H9 (cell line): ENCODE measurements around the gene HLA-DOB. TPM values are rescaled to one million over a fixed set of nuclear protein-coding genes. Genes with fewer than 3 reads are reported as not detected.

Experiments used
- DNase-seq: peaks from one replicate; pipeline ENCODE4 v3.0.0-alpha.2; 2017
- H2AFZ ChIP-seq: one replicate; pipeline ENCODE4 v1.6.1; 2013; ENCODE audit warnings: mild to moderate bottlenecking, low read length, control low read depth, moderate library complexity
- H2AK5ac ChIP-seq: 2 replicates; pipeline ENCODE4 v1.6.1; 2013; ENCODE audit warnings: low read length, control low read depth, mixed read lengths; ENCODE audit not compliant: insufficient read length
- H2BK120ac ChIP-seq: one replicate; pipeline ENCODE4 v1.6.1; 2013; ENCODE audit warnings: low read depth, mild to moderate bottlenecking, low read length, control low read depth, inconsistent platforms; ENCODE audit not compliant: poor library complexity, severe bottlenecking
- H2BK12ac ChIP-seq: 2 replicates; pipeline ENCODE4 v1.6.1; 2013; ENCODE audit warnings: low read length, control low read depth, mixed read lengths, low read depth; ENCODE audit not compliant: insufficient read length
- H2BK15ac ChIP-seq: 2 replicates; pipeline ENCODE4 v1.6.1; 2013; ENCODE audit warnings: low read depth, low read length, control low read depth
- H2BK20ac ChIP-seq: one replicate; pipeline ENCODE4 v1.6.1; 2013; ENCODE audit warnings: low read depth, mild to moderate bottlenecking, low read length, control low read depth, inconsistent platforms; ENCODE audit not compliant: poor library complexity, severe bottlenecking
- H2BK5ac ChIP-seq: 2 replicates; pipeline ENCODE4 v1.6.1; 2013; ENCODE audit warnings: low read length, control low read depth, mixed read lengths; ENCODE audit not compliant: insufficient read length
- H3K14ac ChIP-seq: 2 replicates; pipeline ENCODE4 v1.6.1; 2013; ENCODE audit warnings: low read length, control low read depth; ENCODE audit not compliant: insufficient read depth
- H3K18ac ChIP-seq: 2 replicates; pipeline ENCODE4 v1.6.1; 2013; ENCODE audit warnings: low read depth, mild to moderate bottlenecking, mixed read lengths, low read length, control low read depth; ENCODE audit not compliant: insufficient read length
- H3K23ac ChIP-seq: 2 replicates; pipeline ENCODE4 v1.6.1; 2013; ENCODE audit warnings: low read length, control low read depth, mixed read lengths, low read depth; ENCODE audit not compliant: insufficient read length
- H3K23me2 ChIP-seq: 2 replicates; pipeline ENCODE4 v1.6.1; 2013; ENCODE audit warnings: low read depth, mild to moderate bottlenecking, mixed read lengths, low read length, control low read depth; ENCODE audit not compliant: insufficient read length, poor library complexity, severe bottlenecking
- H3K27ac ChIP-seq: 2 replicates; pipeline ENCODE4 v1.5.1; 2013; ENCODE audit warnings: low read length, control low read depth, mixed read lengths, low read depth; ENCODE audit not compliant: insufficient read length
- H3K27me3 ChIP-seq: 2 replicates; pipeline ENCODE4 v1.6.1; 2013; ENCODE audit warnings: low read length, control low read depth, inconsistent platforms; ENCODE audit not compliant: insufficient read depth
- H3K4ac ChIP-seq: 2 replicates; pipeline ENCODE4 v1.6.1; 2013; ENCODE audit warnings: low read depth, mild to moderate bottlenecking, control low read depth, inconsistent platforms, low read length, moderate library complexity
- H3K4me1 ChIP-seq: 2 replicates; pipeline ENCODE4 v1.6.1; 2013; ENCODE audit warnings: low read length, control low read depth, inconsistent platforms; ENCODE audit not compliant: insufficient read depth
- H3K4me2 ChIP-seq: 2 replicates; pipeline ENCODE4 v1.6.1; 2013; ENCODE audit warnings: low read length, control low read depth, mixed read lengths; ENCODE audit not compliant: insufficient read length, insufficient read depth
- H3K56ac ChIP-seq: 2 replicates; pipeline ENCODE4 v1.6.1; 2013; ENCODE audit warnings: low read depth, mild to moderate bottlenecking, mixed read lengths, low read length, control low read depth; ENCODE audit not compliant: insufficient read length
- H3K79me1 ChIP-seq: 2 replicates; pipeline ENCODE4 v1.6.1; 2013; ENCODE audit warnings: low read depth, mild to moderate bottlenecking, moderate library complexity, low read length, control low read depth, inconsistent platforms; ENCODE audit not compliant: insufficient read depth, poor library complexity, severe bottlenecking
- H3K79me2 ChIP-seq: 2 replicates; pipeline ENCODE4 v1.6.1; 2013; ENCODE audit warnings: low read length, control low read depth, inconsistent platforms; ENCODE audit not compliant: insufficient read depth
- H3K9ac ChIP-seq: 2 replicates; pipeline ENCODE4 v1.6.1; 2013; ENCODE audit warnings: low read length, control low read depth, mixed read lengths; ENCODE audit not compliant: insufficient read length; ENCODE audit errors: extremely low read depth
- H3K9me3 ChIP-seq: one replicate; pipeline ENCODE4 v1.6.1; 2013; ENCODE audit warnings: low read depth, low read length, inconsistent platforms; ENCODE audit not compliant: control insufficient read depth
- H3T11ph ChIP-seq: one replicate; pipeline ENCODE4 v1.6.1; 2013; ENCODE audit warnings: mild to moderate bottlenecking, low read length, control low read depth, inconsistent platforms
- H4K20me1 ChIP-seq: one replicate; pipeline ENCODE4 v1.6.1; 2013; ENCODE audit not compliant: control insufficient read depth, insufficient read length, insufficient read depth
- H4K5ac ChIP-seq: 2 replicates; pipeline ENCODE4 v1.6.1; 2013; ENCODE audit warnings: low read depth, mild to moderate bottlenecking, mixed read lengths, low read length, control low read depth; ENCODE audit not compliant: insufficient read length
- H4K8ac ChIP-seq: replicated peaks from 2 replicates; pipeline ENCODE4 v1.6.1; 2013; ENCODE audit warnings: low read length, control low read depth, mixed read lengths, low read depth; ENCODE audit not compliant: insufficient read length
- H4K91ac ChIP-seq: 2 replicates; pipeline ENCODE4 v1.6.1; 2013; ENCODE audit warnings: low read depth, mild to moderate bottlenecking, moderate library complexity, mixed read lengths, low read length, control low read depth; ENCODE audit not compliant: insufficient read length
- H3K27ac Mint-ChIP-seq, 3 experiments: 2 replicates in 2 of 3; 3 replicates in 1 of 3; pipeline ENCODE4 v1.8.0; 2020 to 2021; ENCODE audit warnings: mixed read lengths in 3 of 3, mild to moderate bottlenecking in 1 of 3, moderate library complexity in 1 of 3
- H3K27me3 Mint-ChIP-seq: 2 replicates; pipeline ENCODE4 v1.8.0; 2021; ENCODE audit warnings: low read depth, mild to moderate bottlenecking, moderate library complexity, mixed read lengths
- H3K36me3 Mint-ChIP-seq, 3 experiments: 2 replicates in 2 of 3; 3 replicates in 1 of 3; pipeline ENCODE4 v1.8.0; 2020 to 2021; ENCODE audit warnings: low read depth in 3 of 3, mixed read lengths in 3 of 3; ENCODE audit not compliant: insufficient read depth in 1 of 3
- H3K4me1 Mint-ChIP-seq, 2 experiments: 2 replicates each; pipeline ENCODE4 v1.8.0; 2020; ENCODE audit warnings: mixed read lengths in 2 of 2
- H3K4me3 Mint-ChIP-seq, 2 experiments: 2 replicates in 1 of 2; 3 replicates in 1 of 2; pipeline ENCODE4 v1.8.0; 2020 to 2021; ENCODE audit warnings: mild to moderate bottlenecking in 2 of 2, mixed read lengths in 2 of 2, moderate library complexity in 1 of 2
- H3K9me3 Mint-ChIP-seq, 2 experiments: 2 replicates in 1 of 2; 3 replicates in 1 of 2; pipeline ENCODE4 v1.8.0; 2020; ENCODE audit warnings: mild to moderate bottlenecking in 2 of 2, mixed read lengths in 2 of 2, moderate library complexity in 1 of 2
- WGBS: extraction: QIAGEN DNeasy Blood & Tissue Kit; methylation state at CpG from one replicate; pipeline ENCODE4 v1.1.7; 2013; ENCODE audit warnings: missing lambda C conversion rate, low lambda C conversion rate, mixed read lengths; ENCODE audit not compliant: insufficient read length; ENCODE audit errors: extremely low coverage; 5-methylcytosine and 5-hydroxymethylcytosine counted together
- total RNA-seq: library from RNA; stranded (reverse); gene quantifications from 2 replicates; pipeline ENCODE4 v1.2.1, GENCODE V29; 2021
- TF ChIP-seq, protein P1 (sequence below): fragments of 200-600 bp; sonication (generic); conservative IDR thresholded peaks from 3 replicates; pipeline ENCODE4 v1.8.0; 2021; ENCODE audit warnings: antibody characterized with exemption, mild to moderate bottlenecking

The HLA-DOB gene
- total RNA-seq, 1 experiment from 2014 or later: 0.20 TPM

DNA sequence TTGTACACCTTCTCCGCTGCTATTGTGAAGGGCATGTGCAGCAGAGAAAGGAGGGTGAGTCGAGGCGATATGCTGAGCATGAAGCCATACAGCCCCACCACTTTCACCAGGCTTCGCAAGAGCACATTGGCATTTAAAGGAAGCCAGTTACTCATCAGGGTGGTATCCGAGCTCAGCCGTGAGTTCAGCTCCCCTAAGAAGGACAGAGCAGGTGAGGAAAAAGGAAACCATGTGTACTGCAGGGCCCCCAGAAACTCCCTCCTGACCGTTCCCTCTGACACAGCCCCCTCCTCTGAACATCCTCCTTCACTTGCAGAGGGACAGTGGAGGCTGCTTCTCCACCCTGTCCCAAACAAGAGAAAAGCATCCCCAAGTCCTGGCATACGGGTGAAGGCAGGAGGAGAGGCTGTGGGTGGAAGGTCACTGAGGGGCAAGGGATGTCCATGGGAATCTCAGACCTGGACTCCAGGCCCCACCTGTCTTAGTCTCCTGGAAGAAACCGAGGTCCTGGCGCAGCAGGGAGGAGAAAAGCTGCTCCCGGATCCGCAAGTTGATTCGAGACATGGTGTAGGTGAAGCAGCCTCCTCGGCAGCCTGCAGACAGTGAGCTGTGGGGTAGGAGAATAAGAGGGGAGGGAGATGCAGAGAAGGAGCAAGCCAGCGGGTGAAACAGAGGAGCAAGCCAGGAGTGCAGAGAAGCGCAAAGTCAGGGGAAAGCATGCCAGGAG is 18.5 kb upstream of the HLA-DOB start:
- DNase-seq: no peak
- Histone ChIP-seq H3K4me2 (no peak overlapping the region), H4K91ac (no peak overlapping the region), H4K5ac (no peak overlapping the region), H3K14ac (no peak overlapping the region), H3K56ac (no peak overlapping the region), H2BK20ac (no peak overlapping the region), H2BK12ac (no peak overlapping the region), H3K27me3 (no peaks in the 10 kb centered on the region), H3K9ac (no peak overlapping the region), H2AK5ac (no peak overlapping the region), H3K79me2 (no peaks in the 10 kb centered on the region), H3K4me1 (peaks cover 4% of the 10 kb centered on the region; the same call in 1 of the 2 replicates), H4K8ac (no peak overlapping the region), H3K27ac (no peak overlapping the region), H3K18ac (no peak overlapping the region), H2AFZ (no peak overlapping the region), H3T11ph (no peak overlapping the region), H2BK15ac (no peak overlapping the region), H3K4ac (no peak overlapping the region), H3K23me2 (peaks cover 6% of the 10 kb centered on the region), H3K23ac (no peak overlapping the region), H2BK120ac (no peak overlapping the region), H3K79me1 (no peaks in the 10 kb centered on the region), H3K9me3 (no peaks in the 10 kb centered on the region), H4K20me1 (no peaks in the 10 kb centered on the region), H2BK5ac (no peak overlapping the region)
- Mint-ChIP-seq H3K27ac (no peak overlapping the region; a peak in 1 of 7 replicates), H3K4me3 (no peak overlapping the region), H3K36me3 (peaks cover 2 to 6% (median 5%) of the 10 kb centered on the region in 3 experiments; a peak in 6 of 7 replicates), H3K9me3 (no peaks in the 10 kb centered on the region), H3K27me3 (peaks cover 4% of the 10 kb centered on the region), H3K4me1 (peaks cover 5 to 18% of the 10 kb centered on the region in 2 experiments)
- WGBS: no CpG with 5 or more reads among the region's 16 CpGs
- TF ChIP-seq, protein P1, sequence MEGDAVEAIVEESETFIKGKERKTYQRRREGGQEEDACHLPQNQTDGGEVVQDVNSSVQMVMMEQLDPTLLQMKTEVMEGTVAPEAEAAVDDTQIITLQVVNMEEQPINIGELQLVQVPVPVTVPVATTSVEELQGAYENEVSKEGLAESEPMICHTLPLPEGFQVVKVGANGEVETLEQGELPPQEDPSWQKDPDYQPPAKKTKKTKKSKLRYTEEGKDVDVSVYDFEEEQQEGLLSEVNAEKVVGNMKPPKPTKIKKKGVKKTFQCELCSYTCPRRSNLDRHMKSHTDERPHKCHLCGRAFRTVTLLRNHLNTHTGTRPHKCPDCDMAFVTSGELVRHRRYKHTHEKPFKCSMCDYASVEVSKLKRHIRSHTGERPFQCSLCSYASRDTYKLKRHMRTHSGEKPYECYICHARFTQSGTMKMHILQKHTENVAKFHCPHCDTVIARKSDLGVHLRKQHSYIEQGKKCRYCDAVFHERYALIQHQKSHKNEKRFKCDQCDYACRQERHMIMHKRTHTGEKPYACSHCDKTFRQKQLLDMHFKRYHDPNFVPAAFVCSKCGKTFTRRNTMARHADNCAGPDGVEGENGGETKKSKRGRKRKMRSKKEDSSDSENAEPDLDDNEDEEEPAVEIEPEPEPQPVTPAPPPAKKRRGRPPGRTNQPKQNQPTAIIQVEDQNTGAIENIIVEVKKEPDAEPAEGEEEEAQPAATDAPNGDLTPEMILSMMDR: no peak
